Measurements from ENCODE around the gene IGSF8. TPM values are rescaled to one million over a fixed set of nuclear protein-coding genes. Genes with fewer than 3 reads are reported as not detected.
A peak's percentile ranks its signal among the peaks of the same experiment; 100 is the strongest.

The IGSF8 gene
- total RNA-seq, 2 experiments from 2014 or later, result 38.0 to 39.0 TPM

DNA sequence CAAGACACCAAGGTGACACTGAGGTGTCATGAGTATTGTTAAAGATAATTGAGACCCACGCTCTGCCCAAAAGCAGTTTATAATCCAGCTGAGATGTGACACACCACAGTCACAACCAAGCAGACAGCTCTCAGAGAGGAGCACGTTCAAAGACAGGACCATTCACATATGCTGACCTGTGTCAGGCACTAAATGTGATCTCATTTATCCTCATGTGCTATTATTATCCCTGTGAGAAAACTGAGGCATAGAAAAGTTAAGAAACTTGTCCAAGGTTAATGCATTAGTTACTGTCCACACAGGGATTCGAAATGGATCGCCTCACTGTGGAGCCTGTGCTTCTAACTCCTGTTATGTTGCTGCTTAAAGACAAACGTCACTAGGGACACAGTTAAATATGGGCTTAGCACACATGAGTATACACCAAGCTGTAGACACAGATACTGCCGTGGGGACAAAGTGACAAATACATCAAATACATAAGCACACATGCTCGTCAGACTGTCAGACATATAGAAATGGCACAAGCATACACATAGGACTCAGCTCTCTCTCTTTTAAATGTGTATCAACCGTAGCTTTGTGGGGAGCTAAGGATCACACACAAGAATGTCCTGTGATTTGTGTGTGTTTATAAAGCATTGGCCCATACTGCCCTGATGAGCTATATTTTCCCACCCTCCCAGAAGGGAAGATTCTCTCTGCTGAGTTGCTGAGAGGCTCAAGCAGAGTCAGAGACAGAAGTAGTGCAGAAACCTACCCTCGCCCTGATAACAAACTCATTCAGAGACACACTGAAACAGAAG is 3.5 kb upstream of the IGSF8 start:
- Mint-ChIP-seq H3K9me3 (no peaks in the 10 kb centered on the region), H3K27ac (peak overlapping the region; percentile 93), H3K4me3 (no peak overlapping the region), H3K27me3 (no peaks in the 10 kb centered on the region), H3K36me3 (peaks cover 2% of the 10 kb centered on the region), H3K4me1 (peaks cover 46% of the 10 kb centered on the region)
- DNase-seq, result no peak

DNA sequence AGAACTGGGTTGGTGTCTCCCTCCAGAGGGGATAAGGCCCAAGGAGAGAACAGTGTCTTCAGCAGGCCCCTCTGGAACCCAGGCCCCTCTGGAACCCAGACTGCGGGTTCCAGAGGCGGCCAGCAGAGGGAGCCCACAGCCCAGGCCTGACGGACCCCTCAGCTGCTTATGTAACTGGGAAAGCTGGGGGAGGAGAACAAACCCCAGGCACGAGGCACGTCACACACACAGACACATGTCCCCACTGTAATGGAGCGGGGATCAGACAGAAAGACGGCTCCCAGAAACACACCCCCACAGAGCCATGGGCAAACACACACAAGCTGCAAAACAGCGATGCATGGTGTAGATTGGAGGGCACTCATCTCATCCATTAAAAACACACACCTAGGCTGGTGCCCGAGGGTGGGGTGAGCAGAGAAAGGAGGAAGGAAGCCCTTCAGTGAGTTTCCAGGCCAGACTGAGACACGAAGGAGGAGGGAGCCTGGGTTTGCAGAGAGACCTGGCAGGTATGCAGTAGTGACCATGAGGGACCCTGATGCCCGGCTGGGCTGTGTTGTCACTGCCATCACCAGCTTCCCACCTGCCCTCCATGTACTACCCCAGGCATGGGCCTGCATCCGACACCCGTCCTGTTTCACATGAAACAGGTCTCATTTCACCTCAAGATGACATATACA is 2.8 kb upstream of the IGSF8 start:
- DNase-seq, result peak; percentile 79
- H3K4me1 Mint-ChIP-seq, result peaks cover 54% of the 10 kb centered on the region
- H3K4me3 Mint-ChIP-seq, result peak overlapping the region; percentile 33
- H3K36me3 Mint-ChIP-seq, result peaks cover 2% of the 10 kb centered on the region
- no peaks in the 10 kb centered on the region for H3K9me3 Mint-ChIP-seq
- H3K27me3 Mint-ChIP-seq, result no peaks in the 10 kb centered on the region
- peak overlapping the region; percentile 93 for H3K27ac Mint-ChIP-seq

DNA sequence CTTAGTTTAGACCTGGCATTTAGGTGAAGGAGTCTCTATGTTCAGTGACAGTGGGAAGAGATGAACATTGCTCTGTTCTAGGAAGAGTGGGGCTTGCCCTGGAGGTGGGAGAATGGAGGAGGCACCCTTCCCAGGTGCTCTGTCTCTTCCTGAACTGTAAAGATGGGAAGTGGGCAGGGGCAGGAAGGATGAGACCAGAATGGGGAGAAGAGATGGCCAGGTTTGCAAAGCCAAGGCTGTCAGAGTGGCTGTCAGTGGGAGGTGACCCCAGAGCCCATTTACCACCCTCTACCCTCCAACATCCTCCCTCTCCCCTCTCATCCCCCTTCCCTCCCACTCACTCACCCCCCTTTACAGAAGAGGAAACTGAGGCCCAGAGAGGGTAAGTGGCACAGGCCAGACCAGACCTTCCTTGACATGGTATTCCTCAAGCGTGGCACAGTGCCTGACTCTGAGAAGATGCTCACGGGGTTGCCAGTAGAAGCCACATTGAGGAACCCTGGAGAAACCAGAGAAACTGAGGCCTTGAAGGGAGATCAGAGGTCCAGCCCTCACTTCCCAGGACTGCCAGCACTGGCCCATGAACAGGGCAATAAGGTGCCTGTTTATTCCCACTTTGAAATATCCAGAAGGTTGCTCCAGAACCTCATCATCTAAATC is 1.4 kb upstream of the IGSF8 start:
- H3K4me1 Mint-ChIP-seq, result peaks cover 60% of the 10 kb centered on the region
- no peaks in the 10 kb centered on the region for H3K9me3 Mint-ChIP-seq
- peak overlapping the region; percentile 93 for H3K27ac Mint-ChIP-seq
- H3K4me3 Mint-ChIP-seq, result no peak overlapping the region
- H3K36me3 Mint-ChIP-seq, result peaks cover 2% of the 10 kb centered on the region
- no peak for DNase-seq
- H3K27me3 Mint-ChIP-seq, result no peaks in the 10 kb centered on the region

DNA sequence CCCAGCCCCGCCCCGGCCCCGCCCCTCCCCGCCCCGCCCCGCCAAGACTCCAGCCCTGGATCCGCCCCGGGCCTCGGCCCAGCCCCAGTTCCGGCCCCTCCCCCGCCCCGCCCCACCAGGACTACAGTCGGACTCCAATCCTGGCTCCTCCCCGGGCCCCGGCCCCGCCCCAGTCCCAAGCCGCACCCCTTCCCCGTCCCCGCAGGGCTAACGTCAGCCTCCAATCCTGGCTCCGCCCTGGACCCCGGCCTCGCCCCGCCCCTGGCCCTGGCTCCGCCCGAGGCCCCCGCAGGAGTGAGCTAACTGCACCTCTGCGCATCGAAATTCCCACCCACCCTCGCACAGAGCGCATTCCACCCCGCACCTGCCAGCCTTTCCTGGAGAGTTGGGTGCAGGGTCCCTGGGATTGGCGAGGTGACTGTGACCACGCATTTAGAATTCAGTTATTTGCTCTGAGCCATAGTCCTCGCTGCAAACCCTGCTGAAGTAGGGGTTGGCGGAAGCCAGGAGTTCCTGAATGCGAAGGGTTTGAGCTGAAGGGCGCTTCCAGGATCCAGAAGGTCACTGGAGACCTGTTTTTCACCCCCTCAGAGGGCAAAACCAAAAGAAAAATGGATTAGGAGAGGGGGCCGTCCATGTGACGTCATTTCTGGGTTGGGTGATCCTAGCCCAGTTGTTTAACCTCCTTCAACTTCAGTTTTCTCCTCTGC is 588 bp upstream of the IGSF8 start:
- Mint-ChIP-seq H3K36me3 (peaks cover 2% of the 10 kb centered on the region), H3K27me3 (no peaks in the 10 kb centered on the region), H3K9me3 (no peaks in the 10 kb centered on the region), H3K4me3 (peak overlapping the region; percentile 71), H3K4me1 (peaks cover 66% of the 10 kb centered on the region), H3K27ac (peak overlapping the region; percentile 84)
- DNase-seq, result peak; percentile 95

DNA sequence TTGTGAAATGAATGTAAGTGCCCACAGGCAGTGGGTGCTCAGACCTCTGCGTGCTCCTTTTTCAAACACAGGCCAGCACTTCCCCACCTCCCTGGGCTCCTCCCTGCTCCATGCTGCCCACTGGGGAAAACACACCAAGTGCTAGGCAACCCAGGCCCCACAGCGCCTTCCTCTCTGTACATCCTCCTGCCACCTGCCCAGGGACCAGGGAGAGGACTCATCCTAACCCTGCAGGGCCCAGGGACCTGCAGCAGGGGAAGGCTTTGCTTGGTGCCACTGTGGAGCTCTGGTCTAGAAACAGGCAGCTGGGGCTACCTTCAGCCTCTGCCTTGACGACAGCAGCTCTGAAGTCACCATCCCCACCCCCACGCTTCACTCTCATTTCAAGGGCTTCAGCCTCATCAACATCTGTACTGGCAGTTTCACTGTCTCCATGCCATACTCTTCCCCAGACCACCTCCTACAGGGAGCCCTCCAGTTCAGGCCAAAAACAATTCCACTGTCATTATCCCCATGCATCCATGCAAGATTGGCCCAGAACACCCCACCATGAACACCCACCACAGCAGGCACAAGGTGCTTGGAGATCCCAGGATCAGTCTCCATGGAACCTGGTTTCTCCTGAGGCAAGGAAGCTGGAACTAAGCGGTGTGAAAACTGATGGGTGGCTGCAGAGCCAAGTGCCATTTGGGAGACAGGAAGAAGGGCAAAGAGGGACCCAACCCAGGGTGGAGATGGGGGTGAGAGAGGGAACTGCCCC is 1.1 kb downstream of the IGSF8 start:
- Mint-ChIP-seq H3K27me3 (no peaks in the 10 kb centered on the region), H3K4me1 (peaks cover 64% of the 10 kb centered on the region), H3K9me3 (no peaks in the 10 kb centered on the region), H3K27ac (peak overlapping the region; percentile 89), H3K4me3 (peak overlapping the region; percentile 90), H3K36me3 (peaks cover 2% of the 10 kb centered on the region)
- peak; percentile 47 for DNase-seq

DNA sequence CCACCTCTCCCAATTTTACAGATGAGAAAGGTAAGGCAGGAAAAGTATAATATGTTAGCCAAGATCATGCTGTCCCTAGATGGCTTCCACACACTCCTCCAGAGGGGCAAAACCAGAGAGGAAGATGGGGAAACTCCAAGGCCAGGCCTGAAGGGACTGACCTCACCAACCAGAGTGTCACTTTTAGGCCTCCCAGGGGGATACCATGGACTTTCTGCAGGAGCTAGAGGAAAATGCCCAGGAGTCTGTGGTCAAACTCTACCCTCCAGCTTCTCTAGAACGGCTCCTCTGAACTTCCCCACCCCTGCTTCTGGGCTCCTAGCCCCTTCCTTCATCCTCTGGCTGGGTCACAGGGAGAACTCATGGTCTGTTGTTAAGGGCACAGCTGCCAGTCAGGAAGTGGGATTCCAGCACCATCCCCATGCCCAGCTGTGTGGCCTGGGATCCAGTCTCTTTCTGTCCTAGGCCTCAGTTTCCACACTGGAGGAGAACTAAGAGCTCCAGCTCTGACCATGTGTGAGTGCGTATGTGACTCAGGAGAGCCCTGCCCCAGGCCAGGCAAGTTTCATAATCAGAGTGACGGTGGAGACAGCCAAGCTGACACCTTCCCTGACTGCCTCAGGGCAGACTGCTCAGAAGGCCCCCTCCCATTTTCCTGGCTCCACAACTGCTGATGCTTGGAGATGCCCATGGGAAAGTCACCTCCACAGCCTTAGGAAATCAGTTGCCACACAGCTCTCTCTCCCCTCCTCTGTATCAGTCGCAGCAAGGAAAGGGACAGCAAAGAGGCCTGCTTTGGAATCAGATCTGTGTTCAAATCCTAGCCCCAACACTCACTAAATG is 1.9 kb downstream of the IGSF8 start:
- peak overlapping the region; percentile 89 for H3K27ac Mint-ChIP-seq
- H3K36me3 Mint-ChIP-seq, result peaks cover 5% of the 10 kb centered on the region
- H3K27me3 Mint-ChIP-seq, result no peaks in the 10 kb centered on the region
- H3K4me3 Mint-ChIP-seq, result peak overlapping the region; percentile 90
- H3K9me3 Mint-ChIP-seq, result no peaks in the 10 kb centered on the region
- DNase-seq, result no peak
- peaks cover 58% of the 10 kb centered on the region for H3K4me1 Mint-ChIP-seq

DNA sequence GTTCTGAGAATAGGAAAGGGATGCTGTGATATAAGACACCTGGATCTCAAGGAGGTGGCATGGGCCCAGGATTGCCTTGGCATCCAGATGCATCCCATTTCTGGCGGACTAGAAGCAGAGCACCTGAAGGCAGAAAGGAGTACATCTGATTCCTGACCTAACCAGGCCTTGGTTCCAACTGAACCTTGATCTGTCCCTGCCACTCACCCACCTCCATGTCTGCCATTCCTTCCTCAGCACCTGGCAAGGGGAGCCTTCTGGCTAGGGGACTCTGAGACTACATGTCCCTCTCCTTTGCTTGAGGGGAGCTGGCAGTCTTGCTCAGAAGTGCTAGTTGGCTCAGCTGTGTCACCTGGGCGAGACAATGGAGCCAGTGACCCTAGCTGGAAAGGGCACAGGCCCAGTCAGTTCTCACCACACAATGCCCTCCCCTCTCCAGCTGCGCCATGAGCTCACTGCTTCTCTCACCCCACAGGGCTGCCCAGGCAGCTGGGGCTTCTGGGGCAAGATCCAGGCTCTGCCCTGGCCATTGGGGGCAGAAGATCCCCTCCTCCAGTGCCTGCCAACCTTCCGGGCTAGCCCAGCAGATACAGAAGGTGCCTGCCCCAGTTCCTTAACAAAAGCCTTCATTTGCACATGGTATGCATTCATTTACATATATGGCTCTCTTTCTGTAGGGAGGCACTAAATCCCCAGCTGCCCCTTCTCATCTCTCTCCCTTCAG is 2.9 kb downstream of the IGSF8 start:
- Mint-ChIP-seq H3K4me1 (peaks cover 49% of the 10 kb centered on the region), H3K27ac (peak overlapping the region; percentile 32), H3K4me3 (peak overlapping the region; percentile 12), H3K36me3 (peaks cover 5% of the 10 kb centered on the region), H3K9me3 (no peaks in the 10 kb centered on the region), H3K27me3 (no peaks in the 10 kb centered on the region)
- DNase-seq, result no peak

DNA sequence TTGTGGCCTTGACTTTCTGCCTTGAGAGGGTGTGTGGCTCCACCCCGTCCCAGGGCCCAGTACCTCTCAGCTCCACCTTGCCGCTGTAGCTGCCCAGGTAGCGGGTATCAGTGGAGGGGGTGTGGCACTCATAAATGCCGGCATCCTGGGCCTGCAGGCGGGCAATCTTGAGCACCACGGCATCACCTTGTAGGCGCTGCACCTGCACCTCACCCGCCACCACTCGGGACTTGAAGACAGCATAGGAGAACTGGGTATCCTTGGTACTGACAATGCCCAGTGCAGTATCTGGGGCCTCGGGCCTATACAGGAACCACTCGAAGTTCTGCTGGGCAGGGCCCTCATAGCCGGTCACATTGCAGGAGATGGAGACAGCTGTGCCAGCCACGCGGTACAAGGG is 3.6 kb downstream of the IGSF8 start:
- no peak overlapping the region for H3K4me3 Mint-ChIP-seq
- no peaks in the 10 kb centered on the region for H3K9me3 Mint-ChIP-seq
- peaks cover 5% of the 10 kb centered on the region for H3K36me3 Mint-ChIP-seq
- H3K4me1 Mint-ChIP-seq, result peaks cover 44% of the 10 kb centered on the region
- H3K27ac Mint-ChIP-seq, result no peak overlapping the region
- H3K27me3 Mint-ChIP-seq, result no peaks in the 10 kb centered on the region
- DNase-seq, result no peak

DNA sequence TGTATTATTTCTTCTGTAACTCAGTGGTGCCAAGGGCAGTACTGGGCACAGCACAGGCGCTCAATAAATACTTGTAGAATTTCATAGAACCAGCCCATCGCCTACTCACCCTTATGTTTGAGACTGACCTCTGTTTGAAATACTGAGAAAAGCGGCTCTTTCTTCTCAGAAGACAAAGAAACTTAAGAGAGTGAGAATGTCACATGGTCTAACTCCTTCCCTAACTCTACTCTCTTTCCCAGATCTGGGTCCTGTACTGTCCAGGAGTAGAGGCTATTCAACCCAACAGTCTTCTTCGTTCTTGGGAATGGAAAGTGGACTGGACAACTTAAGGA is 4.2 kb downstream of the IGSF8 start:
- no peaks in the 10 kb centered on the region for H3K27me3 Mint-ChIP-seq
- H3K27ac Mint-ChIP-seq, result no peak overlapping the region
- H3K36me3 Mint-ChIP-seq, result peaks cover 5% of the 10 kb centered on the region
- DNase-seq, result no peak
- no peaks in the 10 kb centered on the region for H3K9me3 Mint-ChIP-seq
- no peak overlapping the region for H3K4me3 Mint-ChIP-seq
- peaks cover 39% of the 10 kb centered on the region for H3K4me1 Mint-ChIP-seq

DNA sequence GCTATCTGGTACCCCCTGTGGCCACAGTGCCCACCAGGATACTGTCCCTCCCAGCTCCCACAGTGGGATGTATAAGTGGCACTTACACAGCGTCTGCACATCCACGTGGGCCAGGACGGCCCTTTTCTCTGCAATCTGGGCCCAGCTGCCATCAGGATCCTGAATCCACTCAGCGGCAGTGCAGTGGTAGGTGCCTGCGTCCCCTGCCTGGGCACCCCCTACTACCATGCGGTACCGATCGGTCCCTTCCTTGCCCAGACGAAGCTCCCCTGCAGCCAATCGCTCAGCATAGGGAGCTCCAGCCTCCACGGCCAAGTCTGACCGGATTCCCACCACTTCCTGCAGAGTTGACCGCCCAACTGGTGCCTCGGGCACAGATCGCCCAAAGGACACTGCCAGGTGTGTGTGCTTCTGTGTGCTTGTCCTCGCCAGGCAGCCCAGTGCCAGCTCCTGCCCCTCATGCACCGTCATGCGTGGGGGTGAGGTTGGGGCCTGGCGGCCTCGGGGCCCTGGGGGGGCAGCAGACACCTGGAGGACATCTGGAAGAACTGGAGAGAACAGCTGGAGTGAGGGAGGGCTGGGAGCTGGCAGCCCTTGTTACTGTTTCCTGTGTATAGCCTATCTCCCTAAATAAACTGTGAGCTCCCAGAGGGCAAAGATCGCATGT is 4.7 kb downstream of the IGSF8 start:
- H3K36me3 Mint-ChIP-seq, result peaks cover 5% of the 10 kb centered on the region
- no peaks in the 10 kb centered on the region for H3K9me3 Mint-ChIP-seq
- H3K4me3 Mint-ChIP-seq, result no peak overlapping the region
- peaks cover 36% of the 10 kb centered on the region for H3K4me1 Mint-ChIP-seq
- no peak for DNase-seq
- H3K27me3 Mint-ChIP-seq, result no peaks in the 10 kb centered on the region
- no peak overlapping the region for H3K27ac Mint-ChIP-seq

DNA sequence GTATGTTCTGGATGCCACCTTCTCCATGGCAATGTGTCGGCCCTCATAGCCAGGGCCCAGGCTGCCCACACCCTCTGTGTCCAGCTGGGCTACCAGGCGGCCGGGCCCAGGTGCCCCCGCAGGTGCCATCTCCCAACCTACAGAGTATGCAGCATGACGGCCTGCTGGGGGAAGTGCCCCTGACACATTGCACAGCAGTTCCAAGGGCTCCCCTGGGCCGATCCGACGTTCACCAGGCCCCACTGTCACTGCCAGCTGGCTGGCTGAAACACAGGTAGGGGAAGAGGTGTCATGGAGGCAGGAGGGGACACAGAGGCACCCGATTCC is 5.4 kb downstream of the IGSF8 start:
- Mint-ChIP-seq H3K27ac (peak overlapping the region; percentile 65), H3K4me3 (no peak overlapping the region), H3K9me3 (no peaks in the 10 kb centered on the region), H3K36me3 (peaks cover 5% of the 10 kb centered on the region), H3K27me3 (no peaks in the 10 kb centered on the region), H3K4me1 (peaks cover 36% of the 10 kb centered on the region)
- DNase-seq, result no peak

DNA sequence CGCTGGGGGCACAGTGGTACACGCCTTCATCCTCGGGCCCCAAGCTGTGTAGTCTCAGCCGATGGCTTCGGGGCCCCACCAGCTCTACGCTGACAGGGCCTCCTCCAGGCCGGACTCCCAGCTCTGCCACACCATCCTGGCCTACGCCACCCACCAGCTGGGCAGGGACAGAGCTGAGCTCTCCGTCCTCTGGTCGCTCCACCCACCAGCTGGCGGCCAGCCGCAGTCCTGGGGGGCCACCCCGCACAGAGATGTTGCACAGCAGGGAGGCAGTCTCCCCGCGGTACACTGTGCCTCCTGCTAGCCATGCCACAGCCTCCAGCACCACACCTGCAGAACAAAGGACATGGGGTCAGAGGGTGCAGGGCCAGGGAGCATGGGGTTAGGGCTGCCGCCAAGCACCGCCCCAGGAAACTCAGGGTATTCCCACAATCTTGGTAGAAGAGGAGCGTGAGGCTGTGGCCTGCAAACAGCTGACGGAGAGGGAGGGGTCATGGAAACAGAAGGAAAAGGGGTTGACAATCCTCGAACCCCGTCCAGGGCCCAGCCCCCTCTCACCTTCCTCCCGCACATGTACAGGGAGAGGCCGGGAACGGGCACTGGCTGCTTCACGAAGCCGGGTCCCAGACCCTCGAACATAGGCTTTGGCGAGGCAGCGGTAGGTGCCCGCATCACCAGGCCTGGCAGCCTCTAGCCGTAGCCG is 5.9 kb downstream of the IGSF8 start:
- Mint-ChIP-seq H3K36me3 (peaks cover 3% of the 10 kb centered on the region), H3K27me3 (no peaks in the 10 kb centered on the region), H3K4me3 (no peak overlapping the region), H3K9me3 (no peaks in the 10 kb centered on the region), H3K4me1 (peaks cover 35% of the 10 kb centered on the region), H3K27ac (no peak overlapping the region)
- DNase-seq, result no peak

All from activated naive CD8-positive, alpha-beta T cell treated with anti-CD3 and anti-CD28 coated beads for 36 hours (primary cell).